Naive B cell (primary cell): Measurements from ENCODE around the gene CCT3. TPM values are rescaled to one million over a fixed set of nuclear protein-coding genes. Genes with fewer than 3 reads are reported as not detected.
A peak's percentile ranks its signal among the peaks of the same experiment; 100 is the strongest.
"Not testable (repeated sequence)": the region's sequence is repeated elsewhere in the genome, so short reads cannot be mapped to it uniquely, and the experiment has no call there.

Source experiments
- ATAC-seq, 2 donors: fragments of 150-1000 bp; cut with Tn5 transposase; 2 replicates each; pipeline ENCODE4 v1.10.0; 2021; ENCODE audit warnings: low read depth in 2 of 2, mild to moderate bottlenecking in 2 of 2, moderate library complexity in 2 of 2
- DNase-seq: peaks from one replicate; pipeline ENCODE4 v3.0.0; 2022
- H3K27ac Mint-ChIP-seq, 6 donors: one replicate each; pipeline ENCODE4 v1.8.0; 2020 to 2022; ENCODE audit warnings: mild to moderate bottlenecking in 6 of 6, mixed read lengths in 6 of 6, moderate library complexity in 5 of 6, inconsistent platforms in 2 of 6
- H3K27me3 Mint-ChIP-seq, 3 donors: one replicate each; pipeline ENCODE4 v1.8.0; 2021 to 2022; ENCODE audit warnings: mixed read lengths in 3 of 3, mild to moderate bottlenecking in 1 of 3
- H3K36me3 Mint-ChIP-seq, 2 donors: one replicate each; pipeline ENCODE4 v1.8.0; 2020 to 2022; ENCODE audit warnings: mixed read lengths in 2 of 2, inconsistent platforms in 1 of 2, mild to moderate bottlenecking in 1 of 2
- H3K4me1 Mint-ChIP-seq, 3 donors: one replicate each; pipeline ENCODE4 v1.8.0; 2020 to 2022; ENCODE audit warnings: mixed read lengths in 3 of 3, inconsistent platforms in 1 of 3, mild to moderate bottlenecking in 1 of 3, moderate library complexity in 1 of 3
- H3K4me3 Mint-ChIP-seq, 8 donors: one replicate each; pipeline ENCODE4 v1.8.0; 2020 to 2022; ENCODE audit warnings: mild to moderate bottlenecking in 8 of 8, mixed read lengths in 8 of 8, moderate library complexity in 8 of 8, inconsistent platforms in 2 of 8
- H3K9me3 Mint-ChIP-seq, 7 donors: one replicate each; pipeline ENCODE4 v1.8.0; 2020 to 2022; ENCODE audit warnings: mixed read lengths in 7 of 7, mild to moderate bottlenecking in 5 of 7, inconsistent platforms in 2 of 7, moderate library complexity in 1 of 7
- polyA plus RNA-seq, 6 donors: library from polyadenylated mRNA; unstranded; fragments of 300-500 nt; fragmentation: Illumina TruSeq; gene quantifications; one replicate each; pipeline ENCODE4 v1.2.3, GENCODE V29; 2021; ENCODE audit warnings: low read depth in 6 of 6

CCT3 gene
- polyA plus RNA-seq, 6 donors from 2014 or later, result 161 to 293 (median 183) TPM

DNA sequence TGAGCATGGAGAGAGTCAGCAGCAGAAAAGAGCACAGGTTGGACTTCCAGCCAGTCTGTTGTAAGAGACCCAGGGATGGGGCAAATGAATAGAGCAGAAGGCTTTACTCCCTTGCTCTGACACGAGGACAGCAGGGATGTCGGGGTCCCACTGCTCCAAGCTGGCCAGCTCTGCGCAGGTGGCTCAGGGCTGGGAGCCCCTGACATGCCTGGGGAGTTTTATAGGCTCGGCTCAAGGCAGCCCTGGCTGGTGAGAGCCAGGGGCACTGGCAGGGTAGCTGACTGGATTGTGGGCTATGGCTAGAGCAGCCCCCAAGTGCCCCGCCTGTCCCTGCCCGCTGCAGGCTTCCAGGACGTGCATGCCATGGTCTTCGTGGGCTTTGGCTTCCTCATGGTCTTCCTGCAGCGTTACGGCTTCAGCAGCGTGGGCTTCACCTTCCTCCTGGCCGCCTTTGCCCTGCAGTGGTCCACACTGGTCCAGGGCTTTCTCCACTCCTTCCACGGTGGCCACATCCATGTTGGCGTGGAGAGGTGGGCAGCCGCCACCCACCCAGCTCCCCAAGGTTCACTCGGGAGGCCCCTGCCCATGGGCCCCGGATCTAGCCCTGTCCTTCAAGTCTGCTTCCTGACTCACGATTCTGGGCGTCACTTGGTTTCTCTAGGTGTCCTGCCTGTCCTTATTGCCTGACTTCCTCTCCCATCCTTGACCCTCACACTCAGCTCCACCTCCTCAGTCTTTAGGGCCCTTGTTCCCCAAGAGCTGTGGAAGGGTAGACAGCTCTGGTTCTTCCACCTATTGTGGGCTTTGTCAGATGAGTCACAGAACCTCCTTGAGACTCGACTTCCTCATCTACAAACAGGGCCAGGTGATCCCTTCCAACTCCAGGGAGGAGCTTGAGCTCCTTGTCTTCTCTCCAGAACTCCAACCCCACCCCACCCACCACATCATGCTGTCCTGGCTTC is 39.1 kb upstream of the CCT3 start:
- Mint-ChIP-seq H3K36me3 (no peaks in the 10 kb centered on the region), H3K4me1 (peaks cover 0 to 6% (median 5%) of the 10 kb centered on the region in 3 donors), H3K4me3 (peak overlapping the region in 2 of 8 donors; percentile 0 to 53), H3K27ac (no peak overlapping the region), H3K27me3 (peaks cover 9 to 47% (median 38%) of the 10 kb centered on the region in 3 donors), H3K9me3 (no peaks in the 10 kb centered on the region)
- no peak for DNase-seq
- ATAC-seq, result no peak

GRCh38 chr1:156376146-156376545 is 38.1 kb upstream of the CCT3 start:
- Mint-ChIP-seq H3K4me3 (no peak overlapping the region), H3K27me3 (peaks cover 9 to 57% (median 42%) of the 10 kb centered on the region in 3 donors), H3K9me3 (no peaks in the 10 kb centered on the region), H3K4me1 (peaks cover 0 to 6% (median 5%) of the 10 kb centered on the region in 3 donors), H3K36me3 (no peaks in the 10 kb centered on the region), H3K27ac (no peak overlapping the region)
- no peak for ATAC-seq
- DNase-seq, result no peak

- no peak overlapping the region for H3K27ac Mint-ChIP-seq
- no peaks in the 10 kb centered on the region for H3K36me3 Mint-ChIP-seq
- H3K4me1 Mint-ChIP-seq, result peaks cover 4 to 10% (median 6%) of the 10 kb centered on the region in 3 donors
- H3K9me3 Mint-ChIP-seq, result no peaks in the 10 kb centered on the region
- no peak overlapping the region for H3K4me3 Mint-ChIP-seq
- peaks cover 16 to 69% (median 52%) of the 10 kb centered on the region in 3 donors for H3K27me3 Mint-ChIP-seq
- DNase-seq (no peak), ATAC-seq (no peak)
These were observed 35.5 kb upstream of the CCT3 start for GRCh38 chr1:156373546-156373945.

GRCh38 chr1:156372876-156373275 is 34.8 kb upstream of the CCT3 start:
- Mint-ChIP-seq H3K4me1 (peaks cover 4 to 9% (median 6%) of the 10 kb centered on the region in 3 donors), H3K4me3 (no peak overlapping the region), H3K27ac (no peak overlapping the region), H3K9me3 (no peaks in the 10 kb centered on the region), H3K27me3 (peaks cover 22 to 73% (median 56%) of the 10 kb centered on the region in 3 donors), H3K36me3 (no peaks in the 10 kb centered on the region)
- ATAC-seq (no peak), DNase-seq (no peak)

- DNase-seq (no peak), ATAC-seq (no peak)
- Mint-ChIP-seq H3K9me3 (no peaks in the 10 kb centered on the region), H3K4me1 (peaks cover 4 to 9% (median 6%) of the 10 kb centered on the region in 3 donors), H3K27ac (peak overlapping the region in 1 of 6 donors; percentile 12), H3K4me3 (no peak overlapping the region), H3K36me3 (no peaks in the 10 kb centered on the region), H3K27me3 (peaks cover 23 to 73% (median 50%) of the 10 kb centered on the region in 3 donors)
These were observed 34.1 kb upstream of the CCT3 start for GRCh38 chr1:156372265-156372586.

GRCh38 chr1:156371553-156372264 is 33.6 kb upstream of the CCT3 start:
- no peak for ATAC-seq
- no peak overlapping the region for H3K4me3 Mint-ChIP-seq
- no peaks in the 10 kb centered on the region for H3K9me3 Mint-ChIP-seq
- H3K4me1 Mint-ChIP-seq, result peaks cover 4 to 9% (median 6%) of the 10 kb centered on the region in 3 donors
- H3K27ac Mint-ChIP-seq, result no peak overlapping the region
- H3K27me3 Mint-ChIP-seq, result peaks cover 23 to 75% (median 45%) of the 10 kb centered on the region in 3 donors
- DNase-seq, result no peak
- H3K36me3 Mint-ChIP-seq, result no peaks in the 10 kb centered on the region

DNA sequence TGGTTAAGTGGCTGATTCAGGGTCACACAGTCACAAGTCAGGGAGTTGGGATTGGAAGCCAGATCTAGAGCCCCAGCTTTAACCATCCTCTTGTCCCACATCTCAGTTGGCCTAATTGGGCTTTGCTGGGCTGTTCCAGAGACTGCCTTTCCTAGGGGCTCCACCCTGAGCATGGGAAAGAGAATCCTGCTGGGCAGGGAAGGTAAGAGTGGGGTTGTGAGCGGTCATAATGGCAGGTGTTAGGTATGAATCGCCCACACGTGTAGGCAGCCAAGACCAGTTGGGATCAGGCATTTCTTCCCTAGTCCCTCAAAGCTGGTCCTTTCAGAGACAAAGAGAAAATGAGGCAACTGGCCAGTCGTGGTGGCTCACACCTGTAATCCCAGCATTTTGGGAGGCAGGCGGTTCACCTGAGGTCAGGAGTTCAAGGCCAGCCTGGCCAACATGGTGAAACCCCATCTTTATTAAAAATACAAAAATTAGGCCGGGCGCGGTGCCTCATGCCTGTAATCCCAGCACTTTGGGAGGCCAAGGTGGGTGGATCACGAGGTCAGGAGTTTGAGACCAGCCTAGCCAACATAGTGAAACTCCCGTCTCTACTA is 31.7 kb upstream of the CCT3 start:
- H3K36me3 Mint-ChIP-seq, H3K4me1 Mint-ChIP-seq, H3K27ac Mint-ChIP-seq, H3K9me3 Mint-ChIP-seq, DNase-seq, ATAC-seq: not testable (repeated sequence)
- peaks cover 33 to 81% (median 53%) of the 10 kb centered on the region in 3 donors for H3K27me3 Mint-ChIP-seq
- peak overlapping the region in 6 of 8 donors; percentile 76 to 88 (median 80) for H3K4me3 Mint-ChIP-seq

GRCh38 chr1:156368889-156369684 is 31.0 kb upstream of the CCT3 start, which contains the start of gene RHBG:
TSS of gene RHBG (plus strand) at chr1:156369211. CDS start at chr1:156369250, 39 bp downstream.
- H3K9me3 Mint-ChIP-seq, result peaks cover 0 to 3% (median 0%) of the 10 kb centered on the region in 7 donors
- ATAC-seq (peak; percentile 48 to 62), DNase-seq (no peak)
- peaks cover 29 to 81% (median 60%) of the 10 kb centered on the region in 3 donors for H3K27me3 Mint-ChIP-seq
- H3K4me3 Mint-ChIP-seq, result peak within 1 kb of the TSS in 7 of 8 donors; percentile 76 to 88 (median 80)
- no peak within 1 kb of the TSS for H3K27ac Mint-ChIP-seq
- peaks cover 0 to 8% of the 10 kb centered on the region in 2 donors for H3K36me3 Mint-ChIP-seq
- H3K4me1 Mint-ChIP-seq, result peaks cover 4 to 9% (median 6%) of the 10 kb centered on the region in 3 donors

- Mint-ChIP-seq H3K27me3 (peaks cover 34 to 84% (median 59%) of the 10 kb centered on the region in 3 donors), H3K4me1 (peaks cover 4 to 9% (median 6%) of the 10 kb centered on the region in 3 donors), H3K4me3 (peak overlapping the region in 2 of 8 donors; percentile 21 to 25), H3K27ac (no peak overlapping the region), H3K9me3 (peaks cover 0 to 3% (median 0%) of the 10 kb centered on the region in 7 donors), H3K36me3 (peaks cover 0 to 8% of the 10 kb centered on the region in 2 donors)
- no peak for ATAC-seq
- no peak for DNase-seq
These were observed 30.1 kb upstream of the CCT3 start for GRCh38 chr1:156368157-156368658.

GRCh38 chr1:156367383-156368156 is 29.5 kb upstream of the CCT3 start:
- H3K27ac Mint-ChIP-seq, result no peak overlapping the region
- peaks cover 34 to 80% (median 53%) of the 10 kb centered on the region in 3 donors for H3K27me3 Mint-ChIP-seq
- H3K36me3 Mint-ChIP-seq, result peaks cover 0 to 8% of the 10 kb centered on the region in 2 donors
- ATAC-seq, result no peak
- no peak for DNase-seq
- H3K9me3 Mint-ChIP-seq, result peaks cover 0 to 3% (median 0%) of the 10 kb centered on the region in 7 donors
- H3K4me1 Mint-ChIP-seq, result peaks cover 4 to 9% (median 6%) of the 10 kb centered on the region in 3 donors
- peak overlapping the region in 3 of 8 donors; percentile 5 to 56 (median 25) for H3K4me3 Mint-ChIP-seq

GRCh38 chr1:156366378-156367166 is 28.5 kb upstream of the CCT3 start:
- DNase-seq (no peak), ATAC-seq (no peak)
- peaks cover 0 to 8% of the 10 kb centered on the region in 2 donors for H3K36me3 Mint-ChIP-seq
- no peak overlapping the region for H3K27ac Mint-ChIP-seq
- H3K27me3 Mint-ChIP-seq, result peaks cover 34 to 70% (median 43%) of the 10 kb centered on the region in 3 donors
- H3K9me3 Mint-ChIP-seq, result peaks cover 0 to 3% (median 0%) of the 10 kb centered on the region in 7 donors
- no peak overlapping the region for H3K4me3 Mint-ChIP-seq
- peaks cover 4 to 9% (median 6%) of the 10 kb centered on the region in 3 donors for H3K4me1 Mint-ChIP-seq
